ENCODE data around the gene NFYC.

DNA sequence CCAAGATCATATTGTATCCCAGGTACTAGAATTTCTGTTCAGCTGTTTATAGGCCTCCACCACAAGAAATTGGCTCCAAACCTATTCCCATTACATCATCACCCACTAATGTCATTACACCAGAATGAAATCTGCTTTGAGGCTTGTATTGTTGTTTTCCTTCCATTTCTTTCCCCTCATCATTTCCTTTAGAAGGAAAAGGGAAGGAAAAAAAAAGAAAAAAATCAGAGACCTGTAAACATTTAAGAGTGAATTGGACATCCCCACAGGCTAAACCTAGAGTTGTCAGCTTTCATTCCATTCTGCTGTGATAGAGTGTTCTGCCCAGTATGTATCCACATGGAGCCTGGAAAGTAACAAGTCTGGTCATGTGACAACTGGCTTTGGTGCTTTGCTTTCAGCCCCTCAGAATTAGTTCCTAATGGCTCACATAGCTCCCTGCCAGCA is 44.6 kb downstream of the NFYC start:
- TF ChIP-seq, protein P1, sequence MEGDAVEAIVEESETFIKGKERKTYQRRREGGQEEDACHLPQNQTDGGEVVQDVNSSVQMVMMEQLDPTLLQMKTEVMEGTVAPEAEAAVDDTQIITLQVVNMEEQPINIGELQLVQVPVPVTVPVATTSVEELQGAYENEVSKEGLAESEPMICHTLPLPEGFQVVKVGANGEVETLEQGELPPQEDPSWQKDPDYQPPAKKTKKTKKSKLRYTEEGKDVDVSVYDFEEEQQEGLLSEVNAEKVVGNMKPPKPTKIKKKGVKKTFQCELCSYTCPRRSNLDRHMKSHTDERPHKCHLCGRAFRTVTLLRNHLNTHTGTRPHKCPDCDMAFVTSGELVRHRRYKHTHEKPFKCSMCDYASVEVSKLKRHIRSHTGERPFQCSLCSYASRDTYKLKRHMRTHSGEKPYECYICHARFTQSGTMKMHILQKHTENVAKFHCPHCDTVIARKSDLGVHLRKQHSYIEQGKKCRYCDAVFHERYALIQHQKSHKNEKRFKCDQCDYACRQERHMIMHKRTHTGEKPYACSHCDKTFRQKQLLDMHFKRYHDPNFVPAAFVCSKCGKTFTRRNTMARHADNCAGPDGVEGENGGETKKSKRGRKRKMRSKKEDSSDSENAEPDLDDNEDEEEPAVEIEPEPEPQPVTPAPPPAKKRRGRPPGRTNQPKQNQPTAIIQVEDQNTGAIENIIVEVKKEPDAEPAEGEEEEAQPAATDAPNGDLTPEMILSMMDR (IDR thresholded peaks at IDR 0.05), result no peak
- no peak for TF ChIP-seq POLR2A (IDR thresholded peaks at IDR 0.05)
- TF ChIP-seq POLR2AphosphoS5 (IDR thresholded peaks at IDR 0.05), result no peak
- no peak for TF ChIP-seq EP300 (IDR thresholded peaks at IDR 0.05)
